ENCODE data around the gene NADK. TPM values are rescaled to one million over a fixed set of nuclear protein-coding genes. Genes with fewer than 3 reads are reported as not detected.

The NADK gene
- total and polyA plus RNA-seq, 2 of the 13 experiments (the other 11 are each of a cell fraction or from before 2014, with no cell fraction given), result 56.6 to 60.1 TPM

DNA sequence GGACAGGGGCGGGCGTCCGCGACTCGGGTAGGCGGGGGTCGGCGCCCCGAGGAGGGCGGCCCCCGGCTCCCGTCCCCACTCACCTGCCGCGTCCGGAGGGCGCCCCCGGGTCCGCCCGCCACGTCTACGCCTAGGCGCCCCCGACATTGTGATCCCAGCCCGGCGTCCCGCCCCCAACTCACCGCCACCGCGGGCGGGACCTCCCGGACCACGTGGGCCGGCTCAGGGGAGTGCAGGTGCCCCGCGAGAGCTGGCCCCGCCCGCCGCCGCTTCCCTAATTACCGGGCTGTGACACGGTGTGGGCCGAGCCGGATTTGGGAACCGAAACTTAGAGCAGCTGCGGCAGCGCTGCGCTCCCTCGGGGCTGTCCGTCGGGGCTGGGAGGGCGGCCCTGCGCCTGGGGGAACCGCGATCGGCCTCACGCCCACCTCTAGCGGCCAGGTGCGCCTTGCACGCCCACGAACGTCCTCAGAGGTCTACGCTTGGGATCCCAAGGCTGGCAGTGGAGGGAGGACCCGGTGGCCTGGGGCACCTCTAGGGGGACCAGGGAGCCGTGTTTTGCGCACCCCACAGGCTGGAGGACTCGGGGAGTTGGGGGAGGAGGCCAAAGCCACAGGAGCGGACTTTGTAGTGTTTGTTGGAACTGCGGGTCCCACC lies 521 bp upstream of the NADK start (continued):
- TF ChIP-seq, protein P1, sequence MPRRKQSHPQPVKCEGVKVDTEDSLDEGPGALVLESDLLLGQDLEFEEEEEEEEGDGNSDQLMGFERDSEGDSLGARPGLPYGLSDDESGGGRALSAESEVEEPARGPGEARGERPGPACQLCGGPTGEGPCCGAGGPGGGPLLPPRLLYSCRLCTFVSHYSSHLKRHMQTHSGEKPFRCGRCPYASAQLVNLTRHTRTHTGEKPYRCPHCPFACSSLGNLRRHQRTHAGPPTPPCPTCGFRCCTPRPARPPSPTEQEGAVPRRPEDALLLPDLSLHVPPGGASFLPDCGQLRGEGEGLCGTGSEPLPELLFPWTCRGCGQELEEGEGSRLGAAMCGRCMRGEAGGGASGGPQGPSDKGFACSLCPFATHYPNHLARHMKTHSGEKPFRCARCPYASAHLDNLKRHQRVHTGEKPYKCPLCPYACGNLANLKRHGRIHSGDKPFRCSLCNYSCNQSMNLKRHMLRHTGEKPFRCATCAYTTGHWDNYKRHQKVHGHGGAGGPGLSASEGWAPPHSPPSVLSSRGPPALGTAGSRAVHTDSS (CRISPR knock-in tag; conservative IDR thresholded peaks at IDR 0.05), result no peak
- no peak for TF ChIP-seq RAD21 (CRISPR knock-in tag; IDR thresholded peaks at IDR 0.05)
- no peak for TF ChIP-seq CHD2 (IDR thresholded peaks at IDR 0.05; ENCODE audit: low read depth, low read length)
- no peak for TF ChIP-seq ZNF296 (CRISPR knock-in tag; conservative IDR thresholded peaks at IDR 0.05)
- no peak for TF ChIP-seq ZNF251 (CRISPR knock-in tag; IDR thresholded peaks at IDR 0.05)
- no peak for TF ChIP-seq AKAP8 (CRISPR knock-in tag; IDR thresholded peaks at IDR 0.05)
- no peak for TF ChIP-seq SRF (IDR thresholded peaks at IDR 0.05; ENCODE audit: low read depth, low read length)
- TF ChIP-seq NFYC (CRISPR knock-in tag; IDR thresholded peaks at IDR 0.05), result peak; percentile 13; the same call in 1 of the 2 replicates
- no peak for TF ChIP-seq NR2C2 (CRISPR knock-in tag; IDR thresholded peaks at IDR 0.05; ENCODE audit: borderline replicate concordance)
- no peak for TF ChIP-seq KLF13 (CRISPR knock-in tag; IDR thresholded peaks at IDR 0.05)
- TF ChIP-seq, protein P2, sequence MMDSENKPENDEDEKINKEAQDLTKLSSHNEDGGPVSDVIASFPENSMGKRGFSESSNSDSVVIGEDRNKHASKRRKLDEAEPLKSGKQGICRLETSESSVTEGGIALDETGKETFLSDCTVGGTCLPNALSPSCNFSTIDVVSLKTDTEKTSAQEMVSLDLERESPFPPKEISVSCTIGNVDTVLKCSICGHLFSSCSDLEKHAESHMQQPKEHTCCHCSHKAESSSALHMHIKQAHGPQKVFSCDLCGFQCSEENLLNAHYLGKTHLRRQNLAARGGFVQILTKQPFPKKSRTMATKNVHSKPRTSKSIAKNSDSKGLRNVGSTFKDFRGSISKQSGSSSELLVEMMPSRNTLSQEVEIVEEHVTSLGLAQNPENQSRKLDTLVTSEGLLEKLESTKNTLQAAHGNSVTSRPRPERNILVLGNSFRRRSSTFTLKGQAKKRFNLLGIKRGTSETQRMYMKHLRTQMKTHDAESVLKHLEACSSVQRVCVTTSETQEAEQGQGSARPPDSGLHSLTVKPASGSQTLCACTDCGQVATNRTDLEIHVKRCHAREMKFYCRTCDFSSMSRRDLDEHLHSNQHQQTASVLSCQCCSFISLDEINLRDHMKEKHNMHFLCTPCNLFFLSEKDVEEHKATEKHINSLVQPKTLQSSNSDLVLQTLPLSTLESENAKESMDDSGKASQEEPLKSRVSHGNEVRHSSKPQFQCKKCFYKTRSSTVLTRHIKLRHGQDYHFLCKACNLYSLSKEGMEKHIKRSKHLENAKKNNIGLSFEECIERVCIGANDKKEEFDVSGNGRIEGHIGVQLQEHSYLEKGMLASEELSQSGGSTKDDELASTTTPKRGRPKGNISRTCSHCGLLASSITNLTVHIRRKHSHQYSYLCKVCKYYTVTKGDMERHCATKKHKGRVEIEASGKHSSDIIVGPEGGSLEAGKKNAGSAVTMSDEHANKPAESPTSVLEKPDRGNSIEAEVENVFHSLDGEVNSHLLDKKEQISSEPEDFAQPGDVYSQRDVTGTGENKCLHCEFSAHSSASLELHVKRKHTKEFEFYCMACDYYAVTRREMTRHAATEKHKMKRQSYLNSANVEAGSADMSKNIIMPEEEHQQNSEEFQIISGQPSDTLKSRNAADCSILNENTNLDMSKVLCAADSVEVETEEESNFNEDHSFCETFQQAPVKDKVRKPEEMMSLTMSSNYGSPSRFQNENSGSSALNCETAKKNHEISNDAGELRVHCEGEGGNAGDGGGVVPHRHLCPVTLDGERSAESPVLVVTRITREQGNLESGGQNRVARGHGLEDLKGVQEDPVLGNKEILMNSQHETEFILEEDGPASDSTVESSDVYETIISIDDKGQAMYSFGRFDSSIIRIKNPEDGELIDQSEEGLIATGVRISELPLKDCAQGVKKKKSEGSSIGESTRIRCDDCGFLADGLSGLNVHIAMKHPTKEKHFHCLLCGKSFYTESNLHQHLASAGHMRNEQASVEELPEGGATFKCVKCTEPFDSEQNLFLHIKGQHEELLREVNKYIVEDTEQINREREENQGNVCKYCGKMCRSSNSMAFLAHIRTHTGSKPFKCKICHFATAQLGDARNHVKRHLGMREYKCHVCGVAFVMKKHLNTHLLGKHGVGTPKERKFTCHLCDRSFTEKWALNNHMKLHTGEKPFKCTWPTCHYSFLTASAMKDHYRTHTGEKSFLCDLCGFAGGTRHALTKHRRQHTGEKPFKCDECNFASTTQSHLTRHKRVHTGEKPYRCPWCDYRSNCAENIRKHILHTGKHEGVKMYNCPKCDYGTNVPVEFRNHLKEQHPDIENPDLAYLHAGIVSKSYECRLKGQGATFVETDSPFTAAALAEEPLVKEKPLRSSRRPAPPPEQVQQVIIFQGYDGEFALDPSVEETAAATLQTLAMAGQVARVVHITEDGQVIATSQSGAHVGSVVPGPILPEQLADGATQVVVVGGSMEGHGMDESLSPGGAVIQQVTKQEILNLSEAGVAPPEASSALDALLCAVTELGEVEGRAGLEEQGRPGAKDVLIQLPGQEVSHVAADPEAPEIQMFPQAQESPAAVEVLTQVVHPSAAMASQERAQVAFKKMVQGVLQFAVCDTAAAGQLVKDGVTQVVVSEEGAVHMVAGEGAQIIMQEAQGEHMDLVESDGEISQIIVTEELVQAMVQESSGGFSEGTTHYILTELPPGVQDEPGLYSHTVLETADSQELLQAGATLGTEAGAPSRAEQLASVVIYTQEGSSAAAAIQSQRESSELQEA (CRISPR knock-in tag; IDR thresholded peaks at IDR 0.05; ENCODE audit: not compliant biosample characterization), result peak; percentile 94
- peak; percentile 5; the same call in 1 of the 2 replicates for TF ChIP-seq ZNF431 (CRISPR knock-in tag; IDR thresholded peaks at IDR 0.05; ENCODE audit: borderline replicate concordance, low read depth)
- TF ChIP-seq RFX1 (IDR thresholded peaks at IDR 0.05), result no peak
- TF ChIP-seq ZNF773 (CRISPR knock-in tag; IDR thresholded peaks at IDR 0.05; ENCODE audit: borderline replicate concordance), result no peak
- no peak; the same call in 1 of the 2 replicates for TF ChIP-seq ZNF33B (CRISPR knock-in tag; IDR thresholded peaks at IDR 0.05)
- TF ChIP-seq ZNF10 (CRISPR knock-in tag; IDR thresholded peaks at IDR 0.05; ENCODE audit: borderline replicate concordance, low read depth), result no peak
- peak; percentile 41; the same call in 1 of the 2 replicates for TF ChIP-seq PHF21A (CRISPR knock-in tag; IDR thresholded peaks at IDR 0.05)
- peak; percentile 55; the same call in 1 of the 2 replicates for TF ChIP-seq MIXL1 (CRISPR knock-in tag; IDR thresholded peaks at IDR 0.05)
- no peak for TF ChIP-seq ZNF343 (CRISPR knock-in tag; IDR thresholded peaks at IDR 0.05)
- TF ChIP-seq ZNF879 (CRISPR knock-in tag; IDR thresholded peaks at IDR 0.05), result 0 out of 2 replicates have a peak, but pooled peaks have one; percentile 10
- TF ChIP-seq MAFK (conservative IDR thresholded peaks at IDR 0.05 in 1 of 2, IDR thresholded peaks at IDR 0.05 in 1 of 2; ENCODE audit: low read length in 2 of 2), result no peak

Measured in HepG2 (cell line).